Nephron progenitor cell (in vitro differentiated cells): Measurements from ENCODE around the gene ZSCAN16.

Experiments used
- DNase-seq: peaks from one replicate; pipeline ENCODE4 v3.0.0; 2021
- H3K27ac Mint-ChIP-seq: 2 replicates; pipeline ENCODE4 v1.8.0; 2021; ENCODE audit warnings: mild to moderate bottlenecking, moderate library complexity, mixed read lengths
- H3K27me3 Mint-ChIP-seq: 2 replicates; pipeline ENCODE4 v1.8.0; 2021; ENCODE audit warnings: mild to moderate bottlenecking, low read depth, mixed read lengths; ENCODE audit not compliant: poor library complexity
- H3K36me3 Mint-ChIP-seq: 2 replicates; pipeline ENCODE4 v1.8.0; 2021; ENCODE audit warnings: low read depth, mixed read lengths
- H3K4me1 Mint-ChIP-seq: 2 replicates; pipeline ENCODE4 v1.8.0; 2021; ENCODE audit warnings: mixed read lengths
- H3K4me3 Mint-ChIP-seq: 2 replicates; pipeline ENCODE4 v1.8.0; 2021; ENCODE audit warnings: mild to moderate bottlenecking, moderate library complexity, mixed read lengths
- H3K9me3 Mint-ChIP-seq: 2 replicates; pipeline ENCODE4 v1.8.0; 2021; ENCODE audit warnings: mild to moderate bottlenecking, moderate library complexity, mixed read lengths
- CTCF ChIP-seq: fragments of 200-600 bp; sonication (generic); IDR thresholded peaks from 2 replicates; pipeline ENCODE4 v1.5.0; 2021; ENCODE audit warnings: antibody characterized with exemption

ZSCAN16 gene

DNA sequence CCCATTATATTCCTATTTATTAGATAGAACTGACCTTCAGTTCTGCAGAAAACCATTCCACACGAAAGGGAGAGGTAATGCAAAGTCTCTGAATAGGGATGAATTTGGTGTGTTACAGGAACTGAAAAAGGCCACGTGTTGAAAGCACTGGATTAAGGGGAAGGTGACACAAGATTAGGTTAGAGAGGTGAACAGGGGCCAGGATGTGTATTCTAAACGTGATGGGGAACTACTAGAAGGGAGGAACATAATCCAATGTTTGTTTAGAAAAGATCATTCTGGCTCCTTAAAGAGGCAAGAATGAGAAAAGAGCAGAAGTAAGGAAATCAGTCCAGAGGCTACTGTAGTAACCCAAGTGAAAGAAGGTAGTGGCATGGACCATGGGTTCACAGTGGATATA, 11.0 kb downstream of the ZSCAN16 start:
- no peaks in the 10 kb centered on the region for H3K9me3 Mint-ChIP-seq
- H3K27ac Mint-ChIP-seq = peak overlapping the region; percentile 28
- TF ChIP-seq CTCF = no peak
- H3K27me3 Mint-ChIP-seq = peaks cover 5% of the 10 kb centered on the region
- H3K4me3 Mint-ChIP-seq = peak overlapping the region; percentile 97
- H3K4me1 Mint-ChIP-seq = peaks cover 52% of the 10 kb centered on the region
- no peak for DNase-seq
- H3K36me3 Mint-ChIP-seq = peaks cover 15% of the 10 kb centered on the region

DNA sequence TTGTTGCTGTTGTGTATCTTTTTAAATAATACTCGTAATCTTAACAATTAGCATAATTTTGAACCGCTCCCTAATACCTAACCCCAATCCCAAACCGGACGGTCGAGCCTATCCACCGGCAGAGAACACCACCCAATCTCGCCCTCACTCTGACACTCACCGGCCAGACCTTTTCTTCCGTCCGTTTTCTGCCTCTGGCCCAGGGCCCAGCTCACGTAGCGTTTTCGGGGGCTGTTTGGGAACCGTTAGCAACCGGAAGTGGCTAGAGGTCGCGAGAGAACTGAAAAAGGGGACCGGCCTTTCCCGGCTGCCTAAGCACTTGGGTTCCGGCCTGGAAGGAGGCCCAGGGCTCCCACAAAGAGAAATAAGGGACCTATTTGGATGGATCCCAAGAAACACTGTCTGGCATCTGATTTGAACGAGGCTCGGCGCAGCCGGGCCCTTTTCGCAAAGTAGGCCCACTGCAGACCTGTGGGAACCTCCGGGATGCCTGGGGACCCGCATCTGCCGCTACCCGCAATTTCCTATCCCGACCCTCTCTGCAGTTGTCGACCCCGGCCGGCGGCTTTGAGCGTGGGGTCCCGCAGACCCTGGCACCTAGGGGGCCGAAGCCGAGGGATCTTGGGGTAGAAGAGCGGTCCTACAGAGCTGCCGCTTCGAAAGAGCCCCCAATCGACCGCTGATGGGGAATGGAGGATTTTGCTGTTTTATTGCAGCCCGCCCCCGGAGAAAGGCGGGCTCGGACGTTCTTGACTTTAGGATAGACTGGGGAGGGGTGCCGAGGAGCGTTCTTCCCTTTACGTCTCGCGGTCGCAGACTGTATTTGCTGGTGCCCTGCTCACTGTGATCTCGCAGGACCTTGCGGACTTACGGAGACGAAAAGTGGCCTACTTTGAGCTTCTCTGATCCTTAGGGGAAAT, 12.4 kb downstream of the ZSCAN16 start:
- TF ChIP-seq CTCF = no peak
- H3K36me3 Mint-ChIP-seq = peaks cover 12% of the 10 kb centered on the region
- H3K4me1 Mint-ChIP-seq = peaks cover 52% of the 10 kb centered on the region
- peak; percentile 82 for DNase-seq
- peaks cover 12% of the 10 kb centered on the region for H3K27me3 Mint-ChIP-seq
- peak overlapping the region; percentile 97 for H3K4me3 Mint-ChIP-seq
- H3K27ac Mint-ChIP-seq = peak overlapping the region; percentile 98
- no peaks in the 10 kb centered on the region for H3K9me3 Mint-ChIP-seq

DNA sequence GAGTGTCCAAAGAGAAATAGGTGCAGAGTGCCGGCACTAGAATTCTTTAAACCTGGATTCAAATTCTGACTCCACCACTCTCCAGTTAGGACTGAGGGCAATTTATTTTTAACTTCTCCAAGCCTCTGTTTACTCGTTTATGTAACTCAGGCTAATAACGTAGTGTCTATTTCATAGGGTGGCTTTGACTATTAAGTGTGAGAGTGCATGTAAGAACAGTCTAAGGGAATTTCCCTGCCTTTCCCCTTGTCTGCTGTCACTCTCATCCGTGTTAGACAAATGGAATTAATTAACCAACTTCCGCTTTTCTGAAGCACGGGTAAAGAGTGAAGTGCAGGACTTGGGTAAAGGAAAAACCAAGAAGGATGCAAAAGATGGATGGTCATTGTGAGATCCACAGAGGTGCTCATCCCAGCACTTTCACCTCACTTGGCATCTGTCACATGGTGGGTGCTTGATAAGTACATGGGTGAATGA, 13.1 kb downstream of the ZSCAN16 start:
- H3K4me1 Mint-ChIP-seq = peaks cover 57% of the 10 kb centered on the region
- H3K9me3 Mint-ChIP-seq = no peaks in the 10 kb centered on the region
- peaks cover 12% of the 10 kb centered on the region for H3K27me3 Mint-ChIP-seq
- peak overlapping the region; percentile 97 for H3K4me3 Mint-ChIP-seq
- DNase-seq = no peak
- peak overlapping the region; percentile 98 for H3K27ac Mint-ChIP-seq
- TF ChIP-seq CTCF = no peak
- peaks cover 12% of the 10 kb centered on the region for H3K36me3 Mint-ChIP-seq

DNA sequence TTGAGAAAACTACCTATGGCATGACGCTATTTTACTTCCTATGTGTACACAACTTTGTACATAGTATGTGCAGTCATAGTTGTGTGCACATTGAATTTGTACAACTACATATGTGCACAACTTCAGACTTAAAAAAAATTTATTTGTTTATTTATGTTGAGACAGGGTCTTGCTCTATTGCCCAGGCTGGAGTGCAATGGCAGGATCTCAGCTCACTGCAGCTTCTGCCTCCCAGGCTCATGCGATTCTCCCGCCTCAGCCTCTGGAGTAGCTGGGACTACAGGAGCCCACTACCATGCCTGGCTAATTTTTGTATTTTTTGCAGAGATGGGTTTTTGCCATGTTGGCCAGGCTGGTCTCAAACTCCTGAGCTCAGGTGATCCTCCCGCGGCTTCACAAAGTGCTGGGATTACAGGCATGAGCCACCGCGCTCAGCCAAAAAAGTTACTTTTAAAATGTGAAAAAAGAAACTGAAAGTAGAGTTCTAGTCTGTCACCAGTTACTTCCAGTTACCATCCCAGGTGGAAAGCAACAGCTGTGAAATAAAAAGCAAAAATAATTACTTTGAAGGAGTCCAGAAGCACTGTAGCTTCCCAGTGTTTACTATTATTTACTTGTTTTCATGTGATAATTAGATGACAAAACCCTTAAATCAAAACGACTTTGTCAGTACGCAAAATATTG, 15.6 kb downstream of the ZSCAN16 start:
- Mint-ChIP-seq H3K36me3 (peaks cover 19% of the 10 kb centered on the region), H3K27ac (no peak overlapping the region), H3K27me3 (peaks cover 12% of the 10 kb centered on the region), H3K4me3 (peak overlapping the region; percentile 64), H3K9me3 (no peaks in the 10 kb centered on the region), H3K4me1 (peaks cover 53% of the 10 kb centered on the region)
- no peak for TF ChIP-seq CTCF
- DNase-seq = no peak

DNA sequence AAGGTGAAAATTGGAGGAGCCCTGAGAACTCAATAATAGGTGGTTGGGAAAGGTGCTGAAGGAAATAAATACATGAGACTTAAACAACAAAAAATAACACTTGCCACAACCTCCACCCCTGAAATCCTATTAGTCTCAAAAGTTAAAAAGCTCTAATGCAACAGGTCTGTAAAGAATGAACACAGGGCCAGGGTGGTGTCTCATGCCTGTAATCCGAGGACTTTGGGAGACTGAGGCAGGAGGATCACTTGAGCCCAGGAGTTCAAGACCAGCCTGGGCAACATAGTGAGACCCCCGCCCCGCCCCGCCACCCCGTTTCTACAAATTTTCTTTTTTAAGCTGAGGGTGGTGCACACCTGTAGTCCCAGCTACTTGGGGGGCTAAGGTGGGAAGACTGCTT, 16.2 kb downstream of the ZSCAN16 start:
- peaks cover 47% of the 10 kb centered on the region for H3K4me1 Mint-ChIP-seq
- H3K27me3 Mint-ChIP-seq = peaks cover 12% of the 10 kb centered on the region
- DNase-seq = no peak
- no peak overlapping the region for H3K27ac Mint-ChIP-seq
- H3K4me3 Mint-ChIP-seq = peak overlapping the region; percentile 96
- no peak for TF ChIP-seq CTCF
- no peaks in the 10 kb centered on the region for H3K9me3 Mint-ChIP-seq
- H3K36me3 Mint-ChIP-seq = peaks cover 25% of the 10 kb centered on the region
